OCI-LY1 (cell line): Measurements from ENCODE around the gene ACSS1.

Experiments used
- CTCF ChIP-seq: fragments of 200-600 bp; sonication (generic), shearing (Covaris generic); IDR thresholded peaks from 2 replicates; pipeline ENCODE4 v1.5.1; 2017; ENCODE audit warnings: mild to moderate bottlenecking, antibody characterized with exemption, low read length, moderate library complexity, mixed read lengths
- EZH2 ChIP-seq: fragments of 200-600 bp; sonication (generic), shearing (Covaris generic); IDR thresholded peaks from 2 replicates; pipeline ENCODE4 v1.8.0; 2017; ENCODE audit warnings: borderline replicate concordance, mixed run types, mild to moderate bottlenecking, antibody characterized with exemption, low read length, moderate library complexity, mixed read lengths

- TF ChIP-seq CTCF (no peak), EZH2 (no peak)
Measured at GRCh38 chr20:25083773-25084625, 26.1 kb upstream of the ACSS1 start.
